Parathyroid adenoma (tissue), 2 donors: Measurements from ENCODE around the gene HPCAL4.

Experiments used
- H2AFZ ChIP-seq: fragments of 300-600 bp; sonication (generic); one replicate; pipeline ENCODE4 v1.7.0; 2017; ENCODE audit warnings: antibody characterized with exemption, mild to moderate bottlenecking
- H3K27ac ChIP-seq: fragments of 300-600 bp; sonication (generic); one replicate; pipeline ENCODE4 v1.7.0; 2017
- H3K27me3 ChIP-seq: fragments of 300-600 bp; sonication (generic); one replicate; pipeline ENCODE4 v1.7.0; 2017; ENCODE audit warnings: low read length; ENCODE audit not compliant: control insufficient read depth, insufficient read depth
- H3K36me3 ChIP-seq: fragments of 300-600 bp; sonication (generic); one replicate; pipeline ENCODE4 v1.7.0; 2017; ENCODE audit warnings: low read length; ENCODE audit not compliant: control insufficient read depth, insufficient read depth
- H3K4me1 ChIP-seq: fragments of 300-600 bp; sonication (generic); one replicate; pipeline ENCODE4 v1.7.0; 2017; ENCODE audit warnings: control low read depth
- H3K4me2 ChIP-seq: fragments of 300-600 bp; sonication (generic); one replicate; pipeline ENCODE4 v1.7.0; 2017; ENCODE audit warnings: low read length
- H3K4me3 ChIP-seq: fragments of 300-600 bp; sonication (generic); one replicate; pipeline ENCODE4 v1.7.0; 2017; ENCODE audit warnings: low read depth, low read length
- H3K79me2 ChIP-seq: fragments of 300-600 bp; sonication (generic); one replicate; pipeline ENCODE4 v1.7.0; 2017; ENCODE audit warnings: control low read depth
- H3K9ac ChIP-seq: fragments of 300-600 bp; sonication (generic); one replicate; pipeline ENCODE4 v1.7.0; 2017; ENCODE audit warnings: mild to moderate bottlenecking
- H3K9me3 ChIP-seq: fragments of 300-600 bp; sonication (generic); one replicate; pipeline ENCODE4 v1.7.0; 2017; ENCODE audit warnings: low read length; ENCODE audit not compliant: control insufficient read depth
- CTCF ChIP-seq: fragments of 300-600 bp; sonication (generic); IDR thresholded peaks from one replicate; pipeline ENCODE4 v1.7.0; 2017; ENCODE audit warnings: antibody characterized with exemption, mild to moderate bottlenecking
- donor health status: primary hyperparathyroidism.

HPCAL4 gene

GRCh38 chr1:39689635-39690034 lies 1.6 kb downstream of the HPCAL4 start:
- Histone ChIP-seq H3K27me3 (no peaks in the 10 kb centered on the region), H3K79me2 (no peaks in the 10 kb centered on the region), H3K4me3 (no peak overlapping the region), H3K27ac (no peak overlapping the region), H2AFZ (no peak overlapping the region), H3K36me3 (no peaks in the 10 kb centered on the region), H3K9ac (no peak overlapping the region), H3K4me1 (no peaks in the 10 kb centered on the region), H3K4me2 (no peak overlapping the region), H3K9me3 (no peaks in the 10 kb centered on the region)
- TF ChIP-seq CTCF, result no peak

- H3K4me3 ChIP-seq, result no peak overlapping the region
- no peak overlapping the region for H3K9ac ChIP-seq
- TF ChIP-seq CTCF, result no peak
- no peaks in the 10 kb centered on the region for H3K27me3 ChIP-seq
- no peaks in the 10 kb centered on the region for H3K36me3 ChIP-seq
- H3K9me3 ChIP-seq, result no peaks in the 10 kb centered on the region
- H3K79me2 ChIP-seq, result no peaks in the 10 kb centered on the region
- H3K4me1 ChIP-seq, result no peaks in the 10 kb centered on the region
- H3K4me2 ChIP-seq, result no peak overlapping the region
- H3K27ac ChIP-seq, result no peak overlapping the region
- H2AFZ ChIP-seq, result no peak overlapping the region
Measured at GRCh38 chr1:39689214-39689613, 2.0 kb downstream of the HPCAL4 start.

- Histone ChIP-seq H2AFZ (no peak overlapping the region), H3K79me2 (no peaks in the 10 kb centered on the region), H3K4me3 (no peak overlapping the region), H3K27ac (no peak overlapping the region), H3K9me3 (no peaks in the 10 kb centered on the region), H3K4me1 (no peaks in the 10 kb centered on the region), H3K4me2 (no peak overlapping the region), H3K36me3 (no peaks in the 10 kb centered on the region), H3K27me3 (no peaks in the 10 kb centered on the region), H3K9ac (no peak overlapping the region)
- no peak for TF ChIP-seq CTCF
Measured at GRCh38 chr1:39688706-39689105, 2.5 kb downstream of the HPCAL4 start.

GRCh38 chr1:39687243-39687642 lies 4.0 kb downstream of the HPCAL4 start:
- Histone ChIP-seq H3K4me3 (no peak overlapping the region), H3K4me1 (no peaks in the 10 kb centered on the region), H3K4me2 (no peak overlapping the region), H3K27ac (no peak overlapping the region), H3K27me3 (no peaks in the 10 kb centered on the region), H3K79me2 (no peaks in the 10 kb centered on the region), H3K9ac (no peak overlapping the region), H3K9me3 (no peaks in the 10 kb centered on the region), H2AFZ (no peak overlapping the region), H3K36me3 (no peaks in the 10 kb centered on the region)
- TF ChIP-seq CTCF, result no peak

- no peak overlapping the region for H3K9ac ChIP-seq
- TF ChIP-seq CTCF, result no peak
- H3K9me3 ChIP-seq, result no peaks in the 10 kb centered on the region
- H3K27ac ChIP-seq, result no peak overlapping the region
- H2AFZ ChIP-seq, result no peak overlapping the region
- H3K79me2 ChIP-seq, result no peaks in the 10 kb centered on the region
- no peak overlapping the region for H3K4me3 ChIP-seq
- no peaks in the 10 kb centered on the region for H3K36me3 ChIP-seq
- no peak overlapping the region for H3K4me2 ChIP-seq
- H3K4me1 ChIP-seq, result no peaks in the 10 kb centered on the region
- H3K27me3 ChIP-seq, result no peaks in the 10 kb centered on the region
Measured at GRCh38 chr1:39685071-39685470, 6.2 kb downstream of the HPCAL4 start.
